NT2/D1 (cell line): ENCODE data around the gene LYSMD4.

Source experiments
- SUZ12 ChIP-seq: IDR thresholded peaks from 2 replicates; pipeline ENCODE4 v1.6.1; 2011; ENCODE audit not compliant: insufficient read length, insufficient read depth; ENCODE audit errors: extremely low read depth
- YY1 ChIP-seq: IDR thresholded peaks from 2 replicates; pipeline ENCODE4 v1.6.1; 2011; ENCODE audit not compliant: insufficient read length, insufficient read depth
- ZNF274 ChIP-seq: IDR thresholded peaks from 2 replicates; pipeline ENCODE4 v1.6.1; 2011; ENCODE audit warnings: mild to moderate bottlenecking, low read depth, low read length

DNA sequence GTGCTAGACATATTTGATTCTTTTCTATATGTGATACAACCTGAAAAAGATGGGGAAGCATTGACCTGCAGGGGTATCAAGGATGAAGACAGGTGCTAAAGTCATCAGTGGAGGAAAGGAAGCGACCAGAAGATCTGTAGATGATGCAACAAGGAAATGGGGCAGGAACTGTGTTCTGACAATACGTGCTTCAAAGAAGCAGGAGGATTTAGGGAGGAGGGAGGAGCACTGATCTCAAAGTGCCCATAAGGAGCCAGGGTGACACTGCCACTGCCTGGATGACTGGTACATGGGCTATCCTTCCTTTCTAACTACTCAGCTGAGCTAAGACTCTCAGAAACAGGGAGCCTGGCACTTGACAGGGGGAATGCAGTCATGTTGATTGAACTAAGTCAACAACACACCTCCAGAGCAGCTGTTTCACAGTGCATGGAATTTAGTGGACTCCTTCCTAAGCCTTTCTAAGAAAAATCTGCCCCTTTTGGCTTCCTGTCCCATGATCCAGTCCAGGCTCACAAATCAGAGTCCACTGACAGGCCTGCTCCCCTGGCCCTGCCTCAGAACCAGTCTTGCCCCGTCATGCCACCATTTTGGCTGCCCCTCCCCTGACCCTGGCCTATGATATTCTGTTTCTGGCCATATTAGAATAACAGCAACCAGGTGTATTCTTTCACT, 12.0 kb downstream of the LYSMD4 start:
- TF ChIP-seq SUZ12 (no peak), ZNF274 (no peak), YY1 (no peak)
